Measurements from ENCODE around the gene TRIM10. TPM values are rescaled to one million over a fixed set of nuclear protein-coding genes. Genes with fewer than 3 reads are reported as not detected.

The TRIM10 gene
- total RNA-seq, 3 donors from 2014 or later, result 3.9 to 7.8 (median 5.3) TPM

GRCh38 chr6:30194797-30195690, 34.0 kb upstream of the TRIM10 start:
- no peaks in the 10 kb centered on the region for H3K36me3 ChIP-seq (ENCODE audit: low read depth)
- DNase-seq (no peak), ATAC-seq (peak; percentile 22)
- no peak for TF ChIP-seq CTCF (IDR thresholded peaks at IDR 0.05)
- no peaks in the 10 kb centered on the region for H3K4me1 ChIP-seq (ENCODE audit: low read depth)
- no peak overlapping the region for H3K4me3 ChIP-seq
- intact Hi-C loops (cut with DNase I, micrococcal nuclease), result no loop called here
- H3K9me3 ChIP-seq, result no peaks in the 10 kb centered on the region

GRCh38 chr6:30192076-30192475, 31.1 kb upstream of the TRIM10 start:
- DNase-seq (no peak), ATAC-seq (no peak)
- intact Hi-C loops (cut with DNase I, micrococcal nuclease), result no loop called here

GRCh38 chr6:30188541-30188940, 27.5 kb upstream of the TRIM10 start:
- TF ChIP-seq CTCF (IDR thresholded peaks at IDR 0.05), result no peak
- intact Hi-C loops (cut with DNase I, micrococcal nuclease), result no loop called here
- no peak overlapping the region for H3K4me3 ChIP-seq
- ATAC-seq (no peak), DNase-seq (no peak)
- H3K4me1 ChIP-seq (ENCODE audit: low read depth), result no peaks in the 10 kb centered on the region
- peaks cover 10% of the 10 kb centered on the region for H3K36me3 ChIP-seq (ENCODE audit: low read depth)
- no peaks in the 10 kb centered on the region for H3K9me3 ChIP-seq

More at GRCh38 chr6:30192076-30192475, 31.1 kb upstream of the TRIM10 start:
- Histone ChIP-seq H3K4me3 (no peak overlapping the region), H3K36me3 (ENCODE audit: low read depth) (peaks cover 10% of the 10 kb centered on the region), H3K9me3 (no peaks in the 10 kb centered on the region), H3K4me1 (ENCODE audit: low read depth) (no peaks in the 10 kb centered on the region)
- TF ChIP-seq CTCF (IDR thresholded peaks at IDR 0.05), result no peak

GRCh38 chr6:30185846-30186484, 25.0 kb upstream of the TRIM10 start:
- intact Hi-C loops (cut with DNase I, micrococcal nuclease), result no loop called here
- DNase-seq (no peak), ATAC-seq (no peak)
- H3K36me3 ChIP-seq (ENCODE audit: low read depth), result peaks cover 10% of the 10 kb centered on the region
- no peak for TF ChIP-seq CTCF (IDR thresholded peaks at IDR 0.05)
- H3K4me3 ChIP-seq, result no peak overlapping the region
- H3K4me1 ChIP-seq (ENCODE audit: low read depth), result no peaks in the 10 kb centered on the region
- no peaks in the 10 kb centered on the region for H3K9me3 ChIP-seq

GRCh38 chr6:30184417-30185031, 23.5 kb upstream of the TRIM10 start:
- no peak overlapping the region for H3K4me3 ChIP-seq
- no peak for DNase-seq
- peak; percentile 17 for ATAC-seq
- intact Hi-C loops (cut with DNase I, micrococcal nuclease), result no loop called here
- peaks cover 10% of the 10 kb centered on the region for H3K36me3 ChIP-seq (ENCODE audit: low read depth)
- peaks cover 3% of the 10 kb centered on the region for H3K9me3 ChIP-seq
- H3K4me1 ChIP-seq (ENCODE audit: low read depth), result no peaks in the 10 kb centered on the region
- TF ChIP-seq CTCF (IDR thresholded peaks at IDR 0.05), result no peak
